ENCODE results near the gene ADGRD2.

GRCh38 chr9:124457887-124458431, 7.7 kb downstream of the ADGRD2 start:
- no peak for TF ChIP-seq CTCF (IDR thresholded peaks at IDR 0.05; ENCODE audit: low read depth, low read length, poor library complexity, severe bottlenecking)
- TF ChIP-seq EZH2phosphoT487 (IDR thresholded peaks at IDR 0.05; ENCODE audit: borderline replicate concordance, low read length): no peak

All from DOHH2 (cell line).